Tongue (tissue), 2 donors: ENCODE data around the gene FAM111A. TPM values are rescaled to one million over a fixed set of nuclear protein-coding genes. Genes with fewer than 3 reads are reported as not detected.

Experiments used
- DNase-seq: peaks from one replicate; pipeline ENCODE4 v3.0.0-alpha.2; 2015
- total RNA-seq: library from RNA; depleted of rRNA; stranded (reverse); fragments of >200 nt; gene quantifications from one replicate; pipeline ENCODE4 v1.2.3, GENCODE V29; 2014

FAM111A gene
- total RNA-seq, 1 donor from 2014 or later: 38.4 TPM

DNA sequence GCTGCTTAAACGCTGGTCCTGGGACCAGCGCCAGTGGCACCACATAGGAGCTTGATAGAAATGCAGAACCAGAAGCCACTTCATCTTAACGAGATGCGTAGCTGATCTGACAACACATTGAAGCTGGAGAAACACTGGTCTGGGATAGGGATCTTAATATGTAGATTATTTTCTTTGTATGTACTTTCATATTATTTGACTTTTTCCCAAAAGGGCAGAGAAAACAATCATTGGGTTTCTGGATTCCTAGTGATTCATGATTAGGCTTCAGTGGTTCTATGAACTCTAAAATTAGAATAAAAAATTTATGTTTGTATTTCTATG, 57.7 kb downstream of the FAM111A start:
- no peak for DNase-seq

DNA sequence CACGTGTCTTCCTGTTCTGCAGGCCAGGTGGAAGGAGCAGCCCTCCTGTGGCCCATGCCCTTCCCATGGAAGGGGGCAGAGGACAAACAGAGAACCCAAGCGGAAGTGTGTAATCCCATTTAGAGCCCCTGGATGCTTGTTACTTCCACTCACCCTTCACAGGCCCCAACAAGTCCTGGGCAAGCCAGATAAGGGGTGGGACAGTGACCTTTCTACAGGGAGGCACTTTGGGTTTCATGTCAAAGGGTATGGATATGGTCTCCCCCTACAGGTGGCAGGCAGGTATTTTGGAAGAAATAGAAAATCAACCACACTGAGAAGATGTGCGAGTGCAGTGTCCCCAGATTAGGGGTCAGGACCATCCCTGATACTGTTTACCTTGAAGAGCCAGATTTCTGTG, 58.7 kb downstream of the FAM111A start:
- no peak for DNase-seq

Other genes with a start within 250 kb of the FAM111A start
- 1.4 TPM for gene GLYATL1, start 203.4 kb upstream of the FAM111A start, total RNA-seq
- not detected for gene GLYATL1B, start 56.5 kb upstream of the FAM111A start, total RNA-seq
- 12.0 TPM for gene FAM111B, start 35.6 kb upstream of the FAM111A start, total RNA-seq
- gene DTX4, start 29.3 kb downstream of the FAM111A start, total RNA-seq: 14.8 TPM
- 7.5 TPM for gene MPEG1, start 70.1 kb downstream of the FAM111A start, total RNA-seq
- gene OR5AN1, start 216.0 kb downstream of the FAM111A start, total RNA-seq: not detected